H9 (cell line): Measurements from ENCODE around the gene ABI3. TPM values are rescaled to one million over a fixed set of nuclear protein-coding genes. Genes with fewer than 3 reads are reported as not detected.

ENCODE experiments used
- DNase-seq: peaks from one replicate; pipeline ENCODE4 v3.0.0-alpha.2; 2017
- H2AFZ ChIP-seq: one replicate; pipeline ENCODE4 v1.6.1; 2013; ENCODE audit warnings: mild to moderate bottlenecking, low read length, control low read depth, moderate library complexity
- H2AK5ac ChIP-seq: 2 replicates; pipeline ENCODE4 v1.6.1; 2013; ENCODE audit warnings: low read length, control low read depth, mixed read lengths; ENCODE audit not compliant: insufficient read length
- H2BK120ac ChIP-seq: one replicate; pipeline ENCODE4 v1.6.1; 2013; ENCODE audit warnings: low read depth, mild to moderate bottlenecking, low read length, control low read depth, inconsistent platforms; ENCODE audit not compliant: poor library complexity, severe bottlenecking
- H2BK12ac ChIP-seq: 2 replicates; pipeline ENCODE4 v1.6.1; 2013; ENCODE audit warnings: low read length, control low read depth, mixed read lengths, low read depth; ENCODE audit not compliant: insufficient read length
- H2BK15ac ChIP-seq: 2 replicates; pipeline ENCODE4 v1.6.1; 2013; ENCODE audit warnings: low read depth, low read length, control low read depth
- H2BK20ac ChIP-seq: one replicate; pipeline ENCODE4 v1.6.1; 2013; ENCODE audit warnings: low read depth, mild to moderate bottlenecking, low read length, control low read depth, inconsistent platforms; ENCODE audit not compliant: poor library complexity, severe bottlenecking
- H2BK5ac ChIP-seq: 2 replicates; pipeline ENCODE4 v1.6.1; 2013; ENCODE audit warnings: low read length, control low read depth, mixed read lengths; ENCODE audit not compliant: insufficient read length
- H3K14ac ChIP-seq: 2 replicates; pipeline ENCODE4 v1.6.1; 2013; ENCODE audit warnings: low read length, control low read depth; ENCODE audit not compliant: insufficient read depth
- H3K18ac ChIP-seq: 2 replicates; pipeline ENCODE4 v1.6.1; 2013; ENCODE audit warnings: low read depth, mild to moderate bottlenecking, mixed read lengths, low read length, control low read depth; ENCODE audit not compliant: insufficient read length
- H3K23ac ChIP-seq: 2 replicates; pipeline ENCODE4 v1.6.1; 2013; ENCODE audit warnings: low read length, control low read depth, mixed read lengths, low read depth; ENCODE audit not compliant: insufficient read length
- H3K23me2 ChIP-seq: 2 replicates; pipeline ENCODE4 v1.6.1; 2013; ENCODE audit warnings: low read depth, mild to moderate bottlenecking, mixed read lengths, low read length, control low read depth; ENCODE audit not compliant: insufficient read length, poor library complexity, severe bottlenecking
- H3K27ac ChIP-seq: 2 replicates; pipeline ENCODE4 v1.5.1; 2013; ENCODE audit warnings: low read length, control low read depth, mixed read lengths, low read depth; ENCODE audit not compliant: insufficient read length
- H3K27me3 ChIP-seq: 2 replicates; pipeline ENCODE4 v1.6.1; 2013; ENCODE audit warnings: low read length, control low read depth, inconsistent platforms; ENCODE audit not compliant: insufficient read depth
- H3K4ac ChIP-seq: 2 replicates; pipeline ENCODE4 v1.6.1; 2013; ENCODE audit warnings: low read depth, mild to moderate bottlenecking, control low read depth, inconsistent platforms, low read length, moderate library complexity
- H3K4me1 ChIP-seq: 2 replicates; pipeline ENCODE4 v1.6.1; 2013; ENCODE audit warnings: low read length, control low read depth, inconsistent platforms; ENCODE audit not compliant: insufficient read depth
- H3K4me2 ChIP-seq: 2 replicates; pipeline ENCODE4 v1.6.1; 2013; ENCODE audit warnings: low read length, control low read depth, mixed read lengths; ENCODE audit not compliant: insufficient read length, insufficient read depth
- H3K56ac ChIP-seq: 2 replicates; pipeline ENCODE4 v1.6.1; 2013; ENCODE audit warnings: low read depth, mild to moderate bottlenecking, mixed read lengths, low read length, control low read depth; ENCODE audit not compliant: insufficient read length
- H3K79me1 ChIP-seq: 2 replicates; pipeline ENCODE4 v1.6.1; 2013; ENCODE audit warnings: low read depth, mild to moderate bottlenecking, moderate library complexity, low read length, control low read depth, inconsistent platforms; ENCODE audit not compliant: insufficient read depth, poor library complexity, severe bottlenecking
- H3K79me2 ChIP-seq: 2 replicates; pipeline ENCODE4 v1.6.1; 2013; ENCODE audit warnings: low read length, control low read depth, inconsistent platforms; ENCODE audit not compliant: insufficient read depth
- H3K9ac ChIP-seq: 2 replicates; pipeline ENCODE4 v1.6.1; 2013; ENCODE audit warnings: low read length, control low read depth, mixed read lengths; ENCODE audit not compliant: insufficient read length; ENCODE audit errors: extremely low read depth
- H3K9me3 ChIP-seq: one replicate; pipeline ENCODE4 v1.6.1; 2013; ENCODE audit warnings: low read depth, low read length, inconsistent platforms; ENCODE audit not compliant: control insufficient read depth
- H3T11ph ChIP-seq: one replicate; pipeline ENCODE4 v1.6.1; 2013; ENCODE audit warnings: mild to moderate bottlenecking, low read length, control low read depth, inconsistent platforms
- H4K20me1 ChIP-seq: one replicate; pipeline ENCODE4 v1.6.1; 2013; ENCODE audit not compliant: control insufficient read depth, insufficient read length, insufficient read depth
- H4K5ac ChIP-seq: 2 replicates; pipeline ENCODE4 v1.6.1; 2013; ENCODE audit warnings: low read depth, mild to moderate bottlenecking, mixed read lengths, low read length, control low read depth; ENCODE audit not compliant: insufficient read length
- H4K8ac ChIP-seq: replicated peaks from 2 replicates; pipeline ENCODE4 v1.6.1; 2013; ENCODE audit warnings: low read length, control low read depth, mixed read lengths, low read depth; ENCODE audit not compliant: insufficient read length
- H4K91ac ChIP-seq: 2 replicates; pipeline ENCODE4 v1.6.1; 2013; ENCODE audit warnings: low read depth, mild to moderate bottlenecking, moderate library complexity, mixed read lengths, low read length, control low read depth; ENCODE audit not compliant: insufficient read length
- H3K27ac Mint-ChIP-seq, 3 experiments: 2 replicates in 2 of 3; 3 replicates in 1 of 3; pipeline ENCODE4 v1.8.0; 2020 to 2021; ENCODE audit warnings: mixed read lengths in 3 of 3, mild to moderate bottlenecking in 1 of 3, moderate library complexity in 1 of 3
- H3K27me3 Mint-ChIP-seq: 2 replicates; pipeline ENCODE4 v1.8.0; 2021; ENCODE audit warnings: low read depth, mild to moderate bottlenecking, moderate library complexity, mixed read lengths
- H3K36me3 Mint-ChIP-seq, 3 experiments: 2 replicates in 2 of 3; 3 replicates in 1 of 3; pipeline ENCODE4 v1.8.0; 2020 to 2021; ENCODE audit warnings: low read depth in 3 of 3, mixed read lengths in 3 of 3; ENCODE audit not compliant: insufficient read depth in 1 of 3
- H3K4me1 Mint-ChIP-seq, 2 experiments: 2 replicates each; pipeline ENCODE4 v1.8.0; 2020; ENCODE audit warnings: mixed read lengths in 2 of 2
- H3K4me3 Mint-ChIP-seq, 2 experiments: 2 replicates in 1 of 2; 3 replicates in 1 of 2; pipeline ENCODE4 v1.8.0; 2020 to 2021; ENCODE audit warnings: mild to moderate bottlenecking in 2 of 2, mixed read lengths in 2 of 2, moderate library complexity in 1 of 2
- H3K9me3 Mint-ChIP-seq, 2 experiments: 2 replicates in 1 of 2; 3 replicates in 1 of 2; pipeline ENCODE4 v1.8.0; 2020; ENCODE audit warnings: mild to moderate bottlenecking in 2 of 2, mixed read lengths in 2 of 2, moderate library complexity in 1 of 2
- WGBS: extraction: QIAGEN DNeasy Blood & Tissue Kit; methylation state at CpG from one replicate; pipeline ENCODE4 v1.1.7; 2013; ENCODE audit warnings: missing lambda C conversion rate, low lambda C conversion rate, mixed read lengths; ENCODE audit not compliant: insufficient read length; ENCODE audit errors: extremely low coverage; 5-methylcytosine and 5-hydroxymethylcytosine counted together
- total RNA-seq: library from RNA; stranded (reverse); gene quantifications from 2 replicates; pipeline ENCODE4 v1.2.1, GENCODE V29; 2021
- TF ChIP-seq, protein P1 (sequence below): fragments of 200-600 bp; sonication (generic); conservative IDR thresholded peaks from 3 replicates; pipeline ENCODE4 v1.8.0; 2021; ENCODE audit warnings: antibody characterized with exemption, mild to moderate bottlenecking

The ABI3 gene
- total RNA-seq, 1 experiment from 2014 or later = 2.1 TPM

DNA sequence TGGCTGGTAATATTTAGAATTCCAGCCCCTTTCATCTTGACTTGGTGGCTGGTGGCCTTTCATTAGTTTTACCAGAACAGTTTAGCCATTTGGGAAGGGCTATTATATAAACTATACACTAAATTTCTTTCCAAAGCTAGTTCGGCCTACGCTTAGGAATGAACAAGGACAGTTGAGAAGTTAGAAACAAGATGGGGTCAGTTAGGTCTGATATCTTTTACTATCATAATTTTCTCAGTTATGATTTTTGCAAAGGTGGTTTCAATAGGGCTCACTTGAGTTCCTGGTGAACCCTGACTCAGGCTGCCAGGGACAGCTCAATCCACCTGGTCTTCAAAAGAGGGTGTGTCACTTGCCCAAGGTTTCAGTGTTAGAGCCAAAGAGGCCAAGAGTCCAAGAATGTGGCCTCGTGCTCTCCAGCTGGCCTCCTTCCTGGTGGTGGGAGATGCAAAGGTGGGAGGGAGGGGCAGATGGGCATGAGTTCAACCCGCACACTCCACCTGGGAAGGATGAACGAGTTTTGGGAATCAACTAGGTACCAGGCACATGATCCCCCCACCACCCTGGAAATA lies 24.1 kb downstream of the ABI3 start:
- H3K27ac Mint-ChIP-seq = no peak overlapping the region
- Histone ChIP-seq H3K4me1 (no peaks in the 10 kb centered on the region), H3K79me2 (no peaks in the 10 kb centered on the region), H3K23me2 (peaks cover 6% of the 10 kb centered on the region), H4K8ac (no peak overlapping the region), H3K23ac (no peak overlapping the region), H4K20me1 (no peaks in the 10 kb centered on the region), H2BK5ac (no peak overlapping the region), H2BK20ac (no peak overlapping the region), H3K9me3 (no peaks in the 10 kb centered on the region), H3K4ac (no peak overlapping the region), H3K14ac (no peak overlapping the region), H2AK5ac (no peak overlapping the region), H3K18ac (no peak overlapping the region), H3K27ac (no peak overlapping the region), H3K9ac (no peak overlapping the region), H4K5ac (no peak overlapping the region), H3K56ac (no peak overlapping the region), H3K27me3 (peaks cover 7% of the 10 kb centered on the region; the same call in 1 of the 2 replicates), H2BK12ac (no peak overlapping the region), H2BK120ac (no peak overlapping the region), H3T11ph (no peak overlapping the region), H2AFZ (no peak overlapping the region), H2BK15ac (no peak overlapping the region), H3K4me2 (no peak overlapping the region), H4K91ac (no peak overlapping the region), H3K79me1 (no peaks in the 10 kb centered on the region)
- TF ChIP-seq, protein P1, sequence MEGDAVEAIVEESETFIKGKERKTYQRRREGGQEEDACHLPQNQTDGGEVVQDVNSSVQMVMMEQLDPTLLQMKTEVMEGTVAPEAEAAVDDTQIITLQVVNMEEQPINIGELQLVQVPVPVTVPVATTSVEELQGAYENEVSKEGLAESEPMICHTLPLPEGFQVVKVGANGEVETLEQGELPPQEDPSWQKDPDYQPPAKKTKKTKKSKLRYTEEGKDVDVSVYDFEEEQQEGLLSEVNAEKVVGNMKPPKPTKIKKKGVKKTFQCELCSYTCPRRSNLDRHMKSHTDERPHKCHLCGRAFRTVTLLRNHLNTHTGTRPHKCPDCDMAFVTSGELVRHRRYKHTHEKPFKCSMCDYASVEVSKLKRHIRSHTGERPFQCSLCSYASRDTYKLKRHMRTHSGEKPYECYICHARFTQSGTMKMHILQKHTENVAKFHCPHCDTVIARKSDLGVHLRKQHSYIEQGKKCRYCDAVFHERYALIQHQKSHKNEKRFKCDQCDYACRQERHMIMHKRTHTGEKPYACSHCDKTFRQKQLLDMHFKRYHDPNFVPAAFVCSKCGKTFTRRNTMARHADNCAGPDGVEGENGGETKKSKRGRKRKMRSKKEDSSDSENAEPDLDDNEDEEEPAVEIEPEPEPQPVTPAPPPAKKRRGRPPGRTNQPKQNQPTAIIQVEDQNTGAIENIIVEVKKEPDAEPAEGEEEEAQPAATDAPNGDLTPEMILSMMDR = no peak
- H3K27me3 Mint-ChIP-seq = peaks cover 35% of the 10 kb centered on the region
- no peak for DNase-seq
- H3K36me3 Mint-ChIP-seq = no peaks in the 10 kb centered on the region; a peak in 1 of 7 replicates
- H3K4me3 Mint-ChIP-seq = no peak overlapping the region; a peak in 1 of 5 replicates
- peaks cover 21 to 25% of the 10 kb centered on the region in 2 experiments for H3K4me1 Mint-ChIP-seq
- no peaks in the 10 kb centered on the region for H3K9me3 Mint-ChIP-seq
- WGBS = no CpG with 5 or more reads among the region's 5 CpGs
